A549 (cell line): ENCODE results near the gene CEMP1.

Source experiments
- BHLHE40 ChIP-seq: IDR thresholded peaks from 2 replicates; pipeline ENCODE4 v1.6.1; 2012; ENCODE audit warnings: low read depth, low read length, inconsistent platforms
- CHD2 ChIP-seq: fragments of 150-350 bp; IDR thresholded peaks from 2 replicates; pipeline ENCODE4 v1.6.1; 2014; ENCODE audit warnings: low read length; ENCODE audit not compliant: partially characterized antibody
- CTCF ChIP-seq: fragments of >200 bp; sonication (Bioruptor Twin); formaldehyde crosslinking; IDR thresholded peaks from 3 replicates; pipeline ENCODE4 v1.5.1; 2016
- FOSL2 ChIP-seq, 2 experiments: fragments of 450-650 bp in 1 of 2; fragments of >200 bp in 1 of 2; sonication (Bioruptor Twin) in 1 of 2; formaldehyde crosslinking; IDR thresholded peaks; 2 replicates each; pipeline versions ENCODE4 v1.5.0 to v1.6.1; 2016 to 2020; ENCODE audit warnings: mild to moderate bottlenecking in 1 of 2, moderate library complexity in 1 of 2
- MYC ChIP-seq: IDR thresholded peaks from 2 replicates; pipeline ENCODE4 v1.6.1; 2012; ENCODE audit warnings: mild to moderate bottlenecking, inconsistent platforms, low read length, improper control_type of control experiment, borderline replicate concordance
- POLR2A ChIP-seq: IDR thresholded peaks from 2 replicates; pipeline ENCODE4 v1.6.1; 2012; ENCODE audit warnings: mild to moderate bottlenecking, low read length
- REST ChIP-seq: fragments of 200-600 bp; sonication (generic); IDR thresholded peaks from 2 replicates; pipeline ENCODE4 v1.6.1; 2016; ENCODE audit warnings: antibody characterized with exemption, mild to moderate bottlenecking, moderate library complexity
- TP53 ChIP-seq: fragments of 250-450 bp; sonication (Bioruptor Pico); IDR thresholded peaks from 2 replicates; pipeline ENCODE4 v1.5.0; 2021; ENCODE audit warnings: mild to moderate bottlenecking, moderate library complexity

- TF ChIP-seq POLR2A (no peak), CTCF (no peak), FOSL2 (IDR thresholded peaks at IDR 0.05) (no peak), FOSL2 (CRISPR knock-in tag; IDR thresholded peaks at IDR 0.05) (no peak), TP53 (CRISPR knock-in tag) (no peak), MYC (no peak), REST (no peak), BHLHE40 (no peak), CHD2 (no peak)
These were observed 32.5 kb downstream of the CEMP1 start for GRCh38 chr16:2498531-2499253.
